ENCODE results near the gene AEBP1. TPM values are rescaled to one million over a fixed set of nuclear protein-coding genes. Genes with fewer than 3 reads are reported as not detected.
A peak's percentile ranks its signal among the peaks of the same experiment; 100 is the strongest.

Gene AEBP1
- total RNA-seq, 2 experiments from 2014 or later, result 29.1 to 30.4 TPM

DNA sequence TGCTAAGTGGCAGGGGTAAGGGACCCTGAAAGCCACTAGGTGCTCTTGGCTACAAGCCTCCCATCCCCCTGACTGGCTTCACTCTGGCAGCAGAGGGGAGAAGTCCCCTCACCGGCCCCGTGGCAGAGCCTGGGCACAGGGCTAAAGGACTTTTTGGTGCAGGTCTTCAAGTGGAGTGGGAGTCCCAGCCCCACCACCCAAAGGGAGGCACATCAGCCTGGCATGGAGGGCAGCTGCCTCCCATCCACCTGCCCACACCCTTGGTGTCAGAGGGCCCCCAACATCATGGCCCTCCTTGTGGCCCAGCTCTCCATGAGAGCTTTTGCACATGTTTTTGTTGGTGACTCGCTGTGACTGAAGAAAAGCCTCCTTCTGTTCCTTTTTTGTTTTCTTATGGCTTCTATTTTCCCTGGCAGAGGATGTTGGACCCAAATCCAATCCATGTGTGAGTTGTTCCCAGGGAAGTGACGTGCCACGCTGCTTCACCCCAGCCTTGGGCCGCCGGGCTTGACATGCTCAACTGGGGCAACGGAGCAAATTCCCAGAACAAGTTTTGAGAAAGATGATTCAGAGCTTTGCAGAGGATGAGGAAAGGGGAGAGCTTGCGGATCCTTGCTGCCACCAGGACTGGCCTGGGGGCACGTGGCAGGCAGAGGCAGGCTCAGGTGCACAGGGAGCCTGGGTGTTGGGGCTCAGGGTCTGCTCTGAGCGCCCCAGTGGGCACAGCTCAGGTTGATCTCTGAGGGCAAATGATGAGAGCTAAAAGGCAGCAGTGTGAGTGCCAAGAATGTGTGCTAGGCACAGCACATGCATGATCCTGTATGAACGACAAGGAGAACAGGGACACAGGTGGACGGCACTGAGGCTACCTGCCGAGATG is 1.9 kb upstream of the AEBP1 start:
- H3K36me3 Mint-ChIP-seq (ENCODE audit: low read depth), result peaks cover 2% of the 10 kb centered on the region
- H3K4me1 Mint-ChIP-seq (ENCODE audit: low read depth), result peaks cover 34% of the 10 kb centered on the region
- ATAC-seq, result no peak
- ChIA-PET POLR2A (interaction anchor here (0.5 to 2.2 kb wide), 5 partner anchors 10 to 38 kb away, joined by 3 to 10 read pairs (median 5); partner anchors contain the start of gene POLD2), CTCF (interaction anchor here (1.3 to 1.4 kb wide), 2 partner anchors 17 to 21 kb away, joined by 3 read pairs; no protein-coding TSS in a partner anchor)
- DNase-seq, result no peak
- H3K27ac Mint-ChIP-seq, result no peak overlapping the region
- no peak overlapping the region for H3K4me3 Mint-ChIP-seq
- H3K9me3 Mint-ChIP-seq, result no peaks in the 10 kb centered on the region
- H3K27me3 Mint-ChIP-seq, result peaks cover 2% of the 10 kb centered on the region
- intact Hi-C loops (cut with micrococcal nuclease), result no loop called here
- TF ChIP-seq, protein P1, sequence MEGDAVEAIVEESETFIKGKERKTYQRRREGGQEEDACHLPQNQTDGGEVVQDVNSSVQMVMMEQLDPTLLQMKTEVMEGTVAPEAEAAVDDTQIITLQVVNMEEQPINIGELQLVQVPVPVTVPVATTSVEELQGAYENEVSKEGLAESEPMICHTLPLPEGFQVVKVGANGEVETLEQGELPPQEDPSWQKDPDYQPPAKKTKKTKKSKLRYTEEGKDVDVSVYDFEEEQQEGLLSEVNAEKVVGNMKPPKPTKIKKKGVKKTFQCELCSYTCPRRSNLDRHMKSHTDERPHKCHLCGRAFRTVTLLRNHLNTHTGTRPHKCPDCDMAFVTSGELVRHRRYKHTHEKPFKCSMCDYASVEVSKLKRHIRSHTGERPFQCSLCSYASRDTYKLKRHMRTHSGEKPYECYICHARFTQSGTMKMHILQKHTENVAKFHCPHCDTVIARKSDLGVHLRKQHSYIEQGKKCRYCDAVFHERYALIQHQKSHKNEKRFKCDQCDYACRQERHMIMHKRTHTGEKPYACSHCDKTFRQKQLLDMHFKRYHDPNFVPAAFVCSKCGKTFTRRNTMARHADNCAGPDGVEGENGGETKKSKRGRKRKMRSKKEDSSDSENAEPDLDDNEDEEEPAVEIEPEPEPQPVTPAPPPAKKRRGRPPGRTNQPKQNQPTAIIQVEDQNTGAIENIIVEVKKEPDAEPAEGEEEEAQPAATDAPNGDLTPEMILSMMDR (IDR thresholded peaks at IDR 0.05), result no peak

DNA sequence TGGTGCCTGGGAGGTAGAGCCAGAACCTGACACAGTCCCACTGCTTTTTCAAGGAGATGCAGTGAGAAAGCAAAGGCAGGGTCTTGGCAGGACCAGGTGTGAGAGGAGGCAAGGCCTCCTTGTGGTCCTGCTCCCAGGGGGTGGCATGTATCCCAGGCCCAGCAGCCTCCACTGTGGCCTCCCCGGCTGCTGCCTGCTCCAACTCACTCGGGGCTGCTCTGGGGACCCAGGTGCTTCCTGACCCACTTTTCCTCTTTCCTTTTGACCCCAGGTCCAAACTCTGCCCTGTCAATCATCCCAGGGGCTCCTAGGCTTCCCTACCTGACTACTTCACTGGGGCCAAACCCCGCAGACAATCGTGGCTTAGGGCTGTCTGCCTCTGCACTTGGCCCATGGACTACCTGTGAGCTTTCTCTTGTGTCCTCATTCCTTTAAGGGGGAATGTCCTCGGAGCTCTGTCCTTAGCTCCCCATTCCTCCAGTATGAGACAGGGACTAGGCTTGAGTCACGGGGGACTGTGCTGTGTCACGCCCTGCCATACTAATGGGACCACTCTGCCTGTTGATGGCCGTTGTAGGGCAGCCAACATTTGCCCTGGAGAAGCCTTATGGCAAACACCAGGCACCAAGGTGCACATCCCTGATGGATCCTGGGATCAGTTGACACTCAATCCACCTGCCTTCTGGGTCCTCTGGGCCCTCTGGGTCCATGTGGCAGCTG is 1.1 kb upstream of the AEBP1 start:
- ChIA-PET CTCF (interaction anchor here (1.3 kb wide), 1 partner anchor 18 kb away, joined by 3 read pairs; no protein-coding TSS in a partner anchor), POLR2A (interaction anchor here (1.7 to 2.2 kb wide), 2 partner anchors 13 to 20 kb away, joined by 5 to 10 read pairs; partner anchors contain the start of gene POLD2)
- H3K9me3 Mint-ChIP-seq, result no peaks in the 10 kb centered on the region
- no peak for DNase-seq
- peaks cover 26% of the 10 kb centered on the region for H3K4me1 Mint-ChIP-seq (ENCODE audit: low read depth)
- peak overlapping the region; percentile 18 for H3K27ac Mint-ChIP-seq
- TF ChIP-seq, protein P1 (IDR thresholded peaks at IDR 0.05), result no peak
- ATAC-seq, result no peak
- H3K36me3 Mint-ChIP-seq (ENCODE audit: low read depth), result peaks cover 2% of the 10 kb centered on the region
- intact Hi-C loops (cut with micrococcal nuclease), result no loop called here
- peaks cover 2% of the 10 kb centered on the region for H3K27me3 Mint-ChIP-seq
- peak overlapping the region; percentile 58 for H3K4me3 Mint-ChIP-seq

DNA sequence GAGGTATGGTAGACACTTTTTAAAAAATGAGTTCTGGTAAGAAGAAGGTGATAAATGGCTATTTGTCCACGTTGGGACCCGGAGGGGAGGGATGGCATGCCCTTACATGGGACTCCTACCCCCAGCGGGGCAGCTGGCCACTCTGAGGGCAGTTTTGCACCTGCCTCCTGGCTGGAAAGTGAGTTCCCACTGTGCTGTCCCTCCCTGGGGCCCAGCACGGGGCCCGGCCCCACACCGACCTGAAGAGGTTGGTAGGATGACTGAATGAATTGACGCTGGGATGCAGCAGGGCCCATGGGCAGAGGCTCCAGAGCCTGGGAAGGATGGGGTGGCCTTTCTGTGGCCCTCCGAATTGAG is 601 bp upstream of the AEBP1 start:
- no peaks in the 10 kb centered on the region for H3K9me3 Mint-ChIP-seq
- POLR2A ChIA-PET, result interaction anchor here (2.2 kb wide), 1 partner anchor 19 kb away, joined by 10 read pairs; the partner anchor contains the start of gene POLD2
- CTCF ChIA-PET, result no interaction called here

DNA sequence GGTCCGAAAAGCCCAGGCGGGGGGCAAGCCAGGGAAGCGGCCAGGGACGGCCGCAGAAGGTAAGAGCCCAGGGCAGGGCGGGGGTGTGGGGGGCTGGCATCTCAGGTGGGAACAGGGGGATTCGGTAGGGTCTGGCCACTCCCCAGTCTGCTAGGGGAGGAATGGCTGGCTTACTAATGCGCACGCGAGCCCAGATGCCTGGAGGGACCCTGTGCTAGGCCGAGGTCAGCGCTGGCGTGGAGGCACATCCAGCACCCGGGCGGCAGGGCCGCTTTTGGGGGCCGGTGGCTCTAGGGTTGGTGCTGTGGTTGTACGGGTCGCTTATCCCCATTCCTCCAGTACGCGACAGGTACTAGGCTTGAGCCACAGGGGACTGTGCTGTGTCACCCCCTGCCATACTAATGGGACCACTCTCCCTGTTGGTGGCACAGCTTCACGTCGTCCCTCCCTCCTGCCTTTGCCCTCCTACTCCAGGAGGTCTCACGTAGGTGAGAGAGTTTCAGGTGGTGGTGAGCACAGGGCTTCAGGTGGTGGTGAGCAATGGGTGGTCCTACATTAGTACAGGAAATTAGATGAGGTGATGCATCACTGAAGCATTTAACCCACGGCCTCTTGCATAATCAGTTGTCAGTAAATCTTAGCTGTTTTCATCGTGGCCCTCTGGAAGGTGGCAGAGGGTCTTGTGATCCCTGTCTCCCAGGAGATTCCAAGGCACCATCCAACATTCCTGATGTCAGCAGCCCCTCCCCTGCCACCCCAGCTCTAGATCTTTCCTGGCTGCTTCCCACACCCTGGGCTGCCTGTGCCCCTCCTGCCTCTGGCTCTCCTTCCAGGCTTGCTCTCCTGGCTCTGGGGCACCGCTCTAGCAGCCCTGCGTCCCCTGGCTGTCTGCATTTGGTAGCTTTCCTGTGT is 971 bp downstream of the AEBP1 start:
- DNase-seq (peak; percentile 35), ATAC-seq (peak; percentile 47)
- POLR2A ChIA-PET, result interaction anchor here (0.9 to 3.5 kb wide), 12 partner anchors 8 to 61 kb away, joined by 3 to 17 read pairs (median 4); partner anchors contain the start of genes DBNL and POLD2
- Mint-ChIP-seq H3K36me3 (ENCODE audit: low read depth) (peaks cover 3% of the 10 kb centered on the region), H3K27me3 (peaks cover 2% of the 10 kb centered on the region), H3K9me3 (no peaks in the 10 kb centered on the region), H3K27ac (peak overlapping the region; percentile 56), H3K4me3 (peak overlapping the region; percentile 81), H3K4me1 (ENCODE audit: low read depth) (peaks cover 16% of the 10 kb centered on the region)
- TF ChIP-seq, protein P1 (IDR thresholded peaks at IDR 0.05), result no peak
- intact Hi-C loops (cut with micrococcal nuclease), result no loop called here
- CTCF ChIA-PET, result interaction anchor here (1.1 to 1.7 kb wide), 3 partner anchors 18 to 96 kb away, joined by 3 to 5 read pairs (median 3); partner anchors contain the start of genes POLD2 and YKT6

More for the DNA sequence above, 601 bp upstream of the AEBP1 start:
- Mint-ChIP-seq H3K4me1 (ENCODE audit: low read depth) (peaks cover 21% of the 10 kb centered on the region), H3K4me3 (peak overlapping the region; percentile 58), H3K27me3 (peaks cover 2% of the 10 kb centered on the region), H3K36me3 (ENCODE audit: low read depth) (peaks cover 2% of the 10 kb centered on the region), H3K27ac (peak overlapping the region; percentile 18)
- DNase-seq (no peak), ATAC-seq (no peak)
- TF ChIP-seq, protein P1 (IDR thresholded peaks at IDR 0.05), result no peak
- intact Hi-C loops (cut with micrococcal nuclease), result no loop called here
